ENCODE results near the gene S100A2. TPM values are rescaled to one million over a fixed set of nuclear protein-coding genes. Genes with fewer than 3 reads are reported as not detected.

Gene S100A2
- total and polyA plus RNA-seq, 2 of the 13 experiments (the other 11 are each of a cell fraction or from before 2014, with no cell fraction given) = 1.2 TPM

DNA sequence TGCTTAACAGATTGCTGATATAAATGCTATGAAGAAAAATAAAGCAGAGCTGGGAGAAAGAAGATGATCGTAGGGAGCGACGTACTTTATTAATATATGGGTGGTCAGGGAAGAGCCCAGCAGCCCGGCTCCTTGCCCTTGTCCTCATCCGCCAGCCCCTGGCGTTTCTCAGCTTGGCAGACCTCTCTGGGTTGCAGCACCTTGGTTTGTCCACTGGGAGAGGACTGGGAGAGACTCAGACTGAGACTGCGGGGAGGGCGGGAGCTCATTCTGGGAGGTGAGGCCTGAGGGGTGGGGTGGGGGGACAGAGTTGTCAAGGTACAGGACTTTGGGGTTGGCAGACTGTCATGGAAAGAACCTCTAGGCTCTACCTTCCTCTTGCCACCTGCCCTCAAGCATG lies 13.3 kb downstream of the S100A2 start:
- POLR2A ChIA-PET = interaction anchor here (1.1 to 1.7 kb wide), 4 partner anchors 9 to 15 kb away, joined by 3 to 9 read pairs (median 4); no protein-coding TSS in a partner anchor
- TF ChIP-seq KMT2B (CRISPR knock-in tag; IDR thresholded peaks at IDR 0.05) = no peak
- TF ChIP-seq, protein P1, sequence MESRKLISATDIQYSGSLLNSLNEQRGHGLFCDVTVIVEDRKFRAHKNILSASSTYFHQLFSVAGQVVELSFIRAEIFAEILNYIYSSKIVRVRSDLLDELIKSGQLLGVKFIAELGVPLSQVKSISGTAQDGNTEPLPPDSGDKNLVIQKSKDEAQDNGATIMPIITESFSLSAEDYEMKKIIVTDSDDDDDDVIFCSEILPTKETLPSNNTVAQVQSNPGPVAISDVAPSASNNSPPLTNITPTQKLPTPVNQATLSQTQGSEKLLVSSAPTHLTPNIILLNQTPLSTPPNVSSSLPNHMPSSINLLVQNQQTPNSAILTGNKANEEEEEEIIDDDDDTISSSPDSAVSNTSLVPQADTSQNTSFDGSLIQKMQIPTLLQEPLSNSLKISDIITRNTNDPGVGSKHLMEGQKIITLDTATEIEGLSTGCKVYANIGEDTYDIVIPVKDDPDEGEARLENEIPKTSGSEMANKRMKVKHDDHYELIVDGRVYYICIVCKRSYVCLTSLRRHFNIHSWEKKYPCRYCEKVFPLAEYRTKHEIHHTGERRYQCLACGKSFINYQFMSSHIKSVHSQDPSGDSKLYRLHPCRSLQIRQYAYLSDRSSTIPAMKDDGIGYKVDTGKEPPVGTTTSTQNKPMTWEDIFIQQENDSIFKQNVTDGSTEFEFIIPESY (CRISPR knock-in tag; IDR thresholded peaks at IDR 0.05) = peak; percentile 34; the same call in 1 of the 2 replicates
- intact Hi-C loops (cut with micrococcal nuclease; ENCODE audit: unreplicated experiment) = no loop called here
- Histone ChIP-seq H3K4me1 (ENCODE audit: insufficient read depth, low read length) (peaks cover 58% of the 10 kb centered on the region), H3K79me2 (ENCODE audit: insufficient read depth, low read length) (no peaks in the 10 kb centered on the region), H3K4me3 (replicated peaks in 1 of 3; ENCODE audit: insufficient read depth in 1 of 3, low read depth in 2 of 3, low read length in 3 of 3) (no peak overlapping the region), H3K27ac (ENCODE audit: extremely low read length, insufficient read depth, low read length) (no peak overlapping the region), H3K9ac (ENCODE audit: insufficient read depth, low read depth, low read length) (no peak overlapping the region), H3K27me3 (ENCODE audit: control insufficient read depth in 1 of 2, insufficient read depth in 2 of 2, low read length in 2 of 2) (peaks cover 3 to 24% of the 10 kb centered on the region in 2 experiments; a peak in 3 of 5 replicates), H3K9me3 (ENCODE audit: low read length) (no peaks in the 10 kb centered on the region), H2AFZ (ENCODE audit: low read length) (no peak overlapping the region), H3K36me3 (replicated peaks in 1 of 2; ENCODE audit: control insufficient read depth in 1 of 2, insufficient read depth in 2 of 2, low read length in 2 of 2) (no peaks in the 10 kb centered on the region), H3K4me2 (ENCODE audit: low read depth, low read length) (peak overlapping the region; percentile 10; the same call in 1 of the 2 replicates), H4K20me1 (ENCODE audit: insufficient read depth, low read length) (no peaks in the 10 kb centered on the region)
- WGBS (ENCODE audit: low lambda C conversion rate) = 64% methylated on average over 6 of the region's 8 CpGs
- FAIRE-seq = no peak
- ATAC-seq = peak; percentile 67
- no peak for DNase-seq (ENCODE audit: low spot score)
- in situ Hi-C loops (cut with HindIII; ENCODE audit: extremely low pct_ligation_motif_present, low pct_unique_long_range_greater_than_20kb) = no loop called here
- no TSS peak for BruUV-seq (replicated peaks)
- CTCF ChIA-PET (ENCODE audit: low intra/inter-chr PET ratio, low total read pairs) = no interaction called here

DNA sequence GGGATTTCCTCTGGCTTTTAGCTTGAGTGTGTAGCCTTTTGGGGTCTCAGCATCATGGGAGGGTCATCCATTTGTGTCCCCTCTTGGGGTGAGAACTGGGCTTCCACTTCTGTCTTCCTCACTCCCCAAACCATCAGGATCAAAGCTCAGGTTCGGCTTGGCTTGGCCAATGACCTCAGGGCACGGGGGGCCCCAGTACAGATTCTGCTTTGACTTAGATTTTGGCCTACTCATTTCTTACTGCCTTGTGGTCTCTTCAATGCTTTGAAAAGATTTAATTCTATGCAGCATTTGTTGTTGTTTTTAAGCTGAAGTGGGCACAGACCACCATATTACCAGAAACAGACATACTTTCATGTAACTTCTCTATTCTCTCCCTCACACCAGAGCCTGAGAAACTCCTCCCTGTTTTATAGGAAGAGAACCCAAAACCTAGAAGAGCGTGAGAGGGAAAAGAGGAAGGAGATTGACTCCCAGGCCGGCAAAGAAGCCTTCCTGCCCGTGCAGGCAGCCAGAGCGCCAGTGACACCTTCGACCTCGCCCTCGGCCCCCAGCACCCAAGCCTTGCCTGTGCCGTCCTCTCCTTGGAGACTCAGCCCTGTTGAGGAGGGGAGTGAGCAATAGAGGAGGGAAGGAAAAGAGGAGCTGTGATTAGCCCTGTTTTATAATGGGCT lies 14.7 kb downstream of the S100A2 start:
- Histone ChIP-seq H3K4me3 (replicated peaks in 1 of 3; ENCODE audit: insufficient read depth in 1 of 3, low read depth in 2 of 3, low read length in 3 of 3) (no peak overlapping the region), H3K27ac (ENCODE audit: extremely low read length, insufficient read depth, low read length) (no peak overlapping the region), H4K20me1 (ENCODE audit: insufficient read depth, low read length) (no peaks in the 10 kb centered on the region), H3K9ac (ENCODE audit: insufficient read depth, low read depth, low read length) (no peak overlapping the region), H3K9me3 (ENCODE audit: low read length) (no peaks in the 10 kb centered on the region), H3K27me3 (ENCODE audit: control insufficient read depth in 1 of 2, insufficient read depth in 2 of 2, low read length in 2 of 2) (peaks cover 3 to 24% of the 10 kb centered on the region in 2 experiments; a peak in 3 of 5 replicates), H3K79me2 (ENCODE audit: insufficient read depth, low read length) (no peaks in the 10 kb centered on the region), H3K4me1 (ENCODE audit: insufficient read depth, low read length) (peaks cover 70% of the 10 kb centered on the region), H3K36me3 (replicated peaks in 1 of 2; ENCODE audit: control insufficient read depth in 1 of 2, insufficient read depth in 2 of 2, low read length in 2 of 2) (no peaks in the 10 kb centered on the region), H2AFZ (ENCODE audit: low read length) (peak overlapping the region; percentile 37), H3K4me2 (ENCODE audit: low read depth, low read length) (0 out of 2 replicates have a peak overlapping the region, but pooled peaks have one; percentile 15)
- FAIRE-seq (no peak), ATAC-seq (no peak), DNase-seq (ENCODE audit: low spot score) (no peak)
- 57% methylated on average over 10 of the region's 10 CpGs for WGBS (ENCODE audit: low lambda C conversion rate)
- BruUV-seq (replicated peaks) = no TSS peak
- intact Hi-C loops (cut with micrococcal nuclease; ENCODE audit: unreplicated experiment) = no loop called here
- POLR2A ChIA-PET = interaction anchor here (0.8 to 2.2 kb wide), 2 partner anchors 15 to 76 kb away, joined by 3 to 10 read pairs; partner anchors contain the start of gene S100A13
- CTCF ChIA-PET (ENCODE audit: low intra/inter-chr PET ratio, low total read pairs) = no interaction called here
- in situ Hi-C loops (cut with HindIII; ENCODE audit: extremely low pct_ligation_motif_present, low pct_unique_long_range_greater_than_20kb) = no loop called here
- TF ChIP-seq, protein P2, sequence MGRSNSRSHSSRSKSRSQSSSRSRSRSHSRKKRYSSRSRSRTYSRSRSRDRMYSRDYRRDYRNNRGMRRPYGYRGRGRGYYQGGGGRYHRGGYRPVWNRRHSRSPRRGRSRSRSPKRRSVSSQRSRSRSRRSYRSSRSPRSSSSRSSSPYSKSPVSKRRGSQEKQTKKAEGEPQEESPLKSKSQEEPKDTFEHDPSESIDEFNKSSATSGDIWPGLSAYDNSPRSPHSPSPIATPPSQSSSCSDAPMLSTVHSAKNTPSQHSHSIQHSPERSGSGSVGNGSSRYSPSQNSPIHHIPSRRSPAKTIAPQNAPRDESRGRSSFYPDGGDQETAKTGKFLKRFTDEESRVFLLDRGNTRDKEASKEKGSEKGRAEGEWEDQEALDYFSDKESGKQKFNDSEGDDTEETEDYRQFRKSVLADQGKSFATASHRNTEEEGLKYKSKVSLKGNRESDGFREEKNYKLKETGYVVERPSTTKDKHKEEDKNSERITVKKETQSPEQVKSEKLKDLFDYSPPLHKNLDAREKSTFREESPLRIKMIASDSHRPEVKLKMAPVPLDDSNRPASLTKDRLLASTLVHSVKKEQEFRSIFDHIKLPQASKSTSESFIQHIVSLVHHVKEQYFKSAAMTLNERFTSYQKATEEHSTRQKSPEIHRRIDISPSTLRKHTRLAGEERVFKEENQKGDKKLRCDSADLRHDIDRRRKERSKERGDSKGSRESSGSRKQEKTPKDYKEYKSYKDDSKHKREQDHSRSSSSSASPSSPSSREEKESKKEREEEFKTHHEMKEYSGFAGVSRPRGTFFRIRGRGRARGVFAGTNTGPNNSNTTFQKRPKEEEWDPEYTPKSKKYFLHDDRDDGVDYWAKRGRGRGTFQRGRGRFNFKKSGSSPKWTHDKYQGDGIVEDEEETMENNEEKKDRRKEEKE (IDR thresholded peaks at IDR 0.05) = no peak
- TF ChIP-seq GTF3A (CRISPR knock-in tag; conservative IDR thresholded peaks at IDR 0.05) = no peak
- TF ChIP-seq ZNF766 (CRISPR knock-in tag; IDR thresholded peaks at IDR 0.05; ENCODE audit: borderline replicate concordance) = no peak
- TF ChIP-seq ZNF3 (CRISPR knock-in tag; IDR thresholded peaks at IDR 0.05) = no peak
- TF ChIP-seq SMARCC2 (IDR thresholded peaks at IDR 0.05) = no peak
- no peak for TF ChIP-seq ZNF678 (CRISPR knock-in tag; IDR thresholded peaks at IDR 0.05)
- no peak for TF ChIP-seq TOE1 (CRISPR knock-in tag; IDR thresholded peaks at IDR 0.05)
- TF ChIP-seq KLF15 (CRISPR knock-in tag; IDR thresholded peaks at IDR 0.05; ENCODE audit: borderline replicate concordance) = no peak
- TF ChIP-seq SNAI1 (CRISPR knock-in tag; IDR thresholded peaks at IDR 0.05; ENCODE audit: borderline replicate concordance) = no peak
- TF ChIP-seq MIER2 (CRISPR knock-in tag; IDR thresholded peaks at IDR 0.05) = no peak
- TF ChIP-seq CREM (IDR thresholded peaks at IDR 0.05) = no peak
- TF ChIP-seq CREM (CRISPR knock-in tag; IDR thresholded peaks at IDR 0.05) = no peak
- no peak for TF ChIP-seq ZSCAN29 (CRISPR knock-in tag; conservative IDR thresholded peaks at IDR 0.05)

Measured in HepG2 (cell line).